Chondrocyte (in vitro differentiated cells): Measurements from ENCODE around the gene GFPT2. TPM values are rescaled to one million over a fixed set of nuclear protein-coding genes. Genes with fewer than 3 reads are reported as not detected.

Source experiments
- DNase-seq: peaks from one replicate; pipeline ENCODE4 v3.0.0; 2021; ENCODE audit warnings: mixed read lengths, low spot score
- H3K27ac Mint-ChIP-seq: one replicate; pipeline ENCODE4 v1.8.0; 2021; ENCODE audit warnings: mild to moderate bottlenecking, moderate library complexity, mixed read lengths; ENCODE audit not compliant: unreplicated experiment
- H3K27me3 Mint-ChIP-seq: 2 replicates; pipeline ENCODE4 v1.8.0; 2021; ENCODE audit warnings: low read depth, mixed read lengths
- H3K36me3 Mint-ChIP-seq: 2 replicates; pipeline ENCODE4 v1.8.0; 2021; ENCODE audit warnings: low read depth, mixed read lengths
- H3K4me1 Mint-ChIP-seq: 2 replicates; pipeline ENCODE4 v1.8.0; 2021; ENCODE audit warnings: low read depth, mild to moderate bottlenecking, mixed read lengths
- H3K4me3 Mint-ChIP-seq: one replicate; pipeline ENCODE4 v1.8.0; 2021; ENCODE audit warnings: mild to moderate bottlenecking, moderate library complexity, mixed read lengths; ENCODE audit not compliant: unreplicated experiment
- H3K9me3 Mint-ChIP-seq: 2 replicates; pipeline ENCODE4 v1.8.0; 2021; ENCODE audit warnings: low read depth, mixed read lengths
- total RNA-seq: library from RNA; stranded (reverse); gene quantifications from 3 replicates; pipeline ENCODE4 v1.2.1, GENCODE V29; 2021
- TF ChIP-seq, protein P1 (sequence below): fragments of 200-600 bp; sonication (generic); IDR thresholded peaks from 2 replicates; pipeline ENCODE4 v1.5.0; 2021; ENCODE audit warnings: antibody characterized with exemption, mild to moderate bottlenecking, moderate library complexity

Gene GFPT2
- total RNA-seq, 1 donor from 2014 or later, result 16.8 TPM

DNA sequence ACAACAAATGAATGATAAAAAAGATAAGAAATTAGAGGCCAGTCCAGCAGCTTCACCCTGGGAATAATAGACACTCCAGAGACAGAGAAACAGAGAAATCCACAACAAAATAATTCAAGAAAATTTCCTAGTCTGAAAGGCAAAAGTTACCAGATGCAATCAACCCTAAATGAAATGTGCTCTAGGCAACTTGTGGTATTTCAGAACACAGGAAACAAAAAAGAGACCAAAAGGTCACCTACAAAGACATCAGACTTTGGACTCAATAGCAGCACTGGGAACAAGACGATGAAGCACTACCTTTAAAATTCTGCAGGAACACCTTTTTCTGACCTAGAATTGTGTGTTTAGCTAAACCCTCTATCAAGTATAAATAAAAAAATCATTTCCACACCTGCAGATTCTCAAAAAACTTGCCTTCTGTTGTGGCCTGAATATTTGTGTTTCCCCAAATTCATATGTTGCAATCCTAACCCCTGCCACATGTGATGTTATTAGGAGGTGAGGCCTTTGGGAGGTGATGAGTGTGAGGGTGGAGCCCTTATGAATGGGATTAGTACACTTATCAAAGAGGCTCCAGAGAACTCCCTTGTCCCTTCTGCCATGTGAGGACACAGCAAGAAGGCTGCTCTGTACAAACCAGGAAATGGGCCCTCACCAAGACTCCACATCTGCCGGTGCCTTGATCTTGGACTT is 55.4 kb downstream of the GFPT2 start:
- Mint-ChIP-seq H3K4me3 (no peak overlapping the region), H3K27me3 (no peaks in the 10 kb centered on the region), H3K9me3 (no peaks in the 10 kb centered on the region), H3K27ac (peak overlapping the region; percentile 20), H3K4me1 (peaks cover 10% of the 10 kb centered on the region), H3K36me3 (peaks cover 5% of the 10 kb centered on the region)
- no peak for DNase-seq
- TF ChIP-seq, protein P1, sequence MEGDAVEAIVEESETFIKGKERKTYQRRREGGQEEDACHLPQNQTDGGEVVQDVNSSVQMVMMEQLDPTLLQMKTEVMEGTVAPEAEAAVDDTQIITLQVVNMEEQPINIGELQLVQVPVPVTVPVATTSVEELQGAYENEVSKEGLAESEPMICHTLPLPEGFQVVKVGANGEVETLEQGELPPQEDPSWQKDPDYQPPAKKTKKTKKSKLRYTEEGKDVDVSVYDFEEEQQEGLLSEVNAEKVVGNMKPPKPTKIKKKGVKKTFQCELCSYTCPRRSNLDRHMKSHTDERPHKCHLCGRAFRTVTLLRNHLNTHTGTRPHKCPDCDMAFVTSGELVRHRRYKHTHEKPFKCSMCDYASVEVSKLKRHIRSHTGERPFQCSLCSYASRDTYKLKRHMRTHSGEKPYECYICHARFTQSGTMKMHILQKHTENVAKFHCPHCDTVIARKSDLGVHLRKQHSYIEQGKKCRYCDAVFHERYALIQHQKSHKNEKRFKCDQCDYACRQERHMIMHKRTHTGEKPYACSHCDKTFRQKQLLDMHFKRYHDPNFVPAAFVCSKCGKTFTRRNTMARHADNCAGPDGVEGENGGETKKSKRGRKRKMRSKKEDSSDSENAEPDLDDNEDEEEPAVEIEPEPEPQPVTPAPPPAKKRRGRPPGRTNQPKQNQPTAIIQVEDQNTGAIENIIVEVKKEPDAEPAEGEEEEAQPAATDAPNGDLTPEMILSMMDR, result no peak

DNA sequence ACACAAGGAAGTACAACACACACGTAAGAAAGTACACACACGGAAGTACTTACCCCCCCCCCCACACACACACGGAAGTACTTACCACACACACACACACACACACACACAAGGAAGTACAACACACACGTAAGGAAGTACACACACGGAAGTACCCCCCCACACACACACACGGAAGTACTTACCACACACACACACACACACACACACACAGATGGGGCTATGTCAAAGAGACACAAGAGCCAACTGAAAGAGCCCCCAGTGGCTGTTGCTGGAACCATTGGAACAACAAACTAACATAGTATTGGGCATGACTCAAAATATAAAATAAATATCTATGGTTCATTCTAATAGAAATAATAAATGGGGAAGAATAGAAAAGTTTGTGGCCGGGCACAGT is 56.4 kb downstream of the GFPT2 start:
- H3K4me3 Mint-ChIP-seq, result no peak overlapping the region
- DNase-seq, result no peak
- H3K36me3 Mint-ChIP-seq, result no peaks in the 10 kb centered on the region
- H3K4me1 Mint-ChIP-seq, result peaks cover 12% of the 10 kb centered on the region
- H3K9me3 Mint-ChIP-seq, result no peaks in the 10 kb centered on the region
- H3K27ac Mint-ChIP-seq, result no peak overlapping the region
- no peaks in the 10 kb centered on the region for H3K27me3 Mint-ChIP-seq
- TF ChIP-seq, protein P1, result no peak

GRCh38 chr5:180294913-180295555 is 58.1 kb downstream of the GFPT2 start:
- no peaks in the 10 kb centered on the region for H3K36me3 Mint-ChIP-seq
- TF ChIP-seq, protein P1, result no peak
- H3K27me3 Mint-ChIP-seq, result no peaks in the 10 kb centered on the region

GRCh38 chr5:180294411-180294810 is 58.7 kb downstream of the GFPT2 start:
- TF ChIP-seq, protein P1, result no peak
- no peaks in the 10 kb centered on the region for H3K36me3 Mint-ChIP-seq
- H3K27ac Mint-ChIP-seq, result no peak overlapping the region
- no peak overlapping the region for H3K4me3 Mint-ChIP-seq
- H3K27me3 Mint-ChIP-seq, result no peaks in the 10 kb centered on the region
- no peaks in the 10 kb centered on the region for H3K9me3 Mint-ChIP-seq
- H3K4me1 Mint-ChIP-seq, result peaks cover 24% of the 10 kb centered on the region
- no peak for DNase-seq

More at GRCh38 chr5:180294913-180295555, 58.1 kb downstream of the GFPT2 start:
- H3K4me1 Mint-ChIP-seq, result peaks cover 23% of the 10 kb centered on the region
- no peak overlapping the region for H3K27ac Mint-ChIP-seq
- H3K9me3 Mint-ChIP-seq, result no peaks in the 10 kb centered on the region
- H3K4me3 Mint-ChIP-seq, result no peak overlapping the region
- DNase-seq, result no peak

DNA sequence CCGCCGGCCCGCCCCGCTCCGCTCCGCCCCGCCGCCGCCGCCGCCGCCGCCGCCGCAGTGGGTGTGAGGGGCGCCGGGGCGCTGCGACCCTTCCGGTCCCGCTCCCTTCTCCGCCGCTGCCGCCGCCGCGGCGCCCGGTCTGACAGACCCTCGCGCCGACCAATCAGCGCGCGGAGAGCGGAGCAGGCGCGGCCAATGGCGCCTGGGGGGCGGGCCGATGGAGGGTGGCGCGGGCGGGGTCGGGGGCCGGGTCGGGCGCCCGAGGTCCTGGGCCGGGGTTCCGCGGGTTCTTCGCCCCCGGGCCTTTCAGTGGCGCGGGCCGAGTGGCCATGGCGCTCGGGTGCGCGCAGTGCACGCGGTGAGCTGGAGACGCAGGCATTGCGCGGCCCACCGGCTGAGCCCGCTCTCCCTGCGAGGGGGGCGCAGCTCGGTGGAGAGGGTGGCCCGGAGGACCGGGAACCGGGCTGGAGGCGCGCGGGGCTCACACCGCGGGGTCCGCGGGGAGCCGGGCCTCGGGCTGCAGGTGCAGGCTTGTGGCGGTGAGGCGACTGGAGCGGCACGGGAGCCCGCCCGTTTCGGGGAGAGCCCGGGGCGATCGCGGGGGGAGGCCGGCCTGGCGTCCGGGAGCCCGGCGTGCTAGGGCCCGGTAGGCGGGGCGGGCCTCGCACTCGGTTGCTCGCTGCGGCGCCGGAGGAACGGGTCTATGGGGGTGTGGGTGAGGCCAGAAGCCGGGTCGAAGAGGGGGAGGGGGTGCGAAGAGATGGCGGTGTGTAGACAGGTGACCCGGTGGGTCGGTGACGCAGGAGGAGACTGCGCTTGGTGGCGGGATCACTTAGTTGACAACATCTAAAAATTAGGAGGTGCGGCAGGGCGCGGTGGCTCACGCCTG is 60.9 kb downstream of the GFPT2 start, which contains the start of gene MAPK9:
MAPK9 (minus strand) TSS at position 141 of the 889 bp plus-strand sequence. CDS start 11,522 bp downstream, outside the sequence.
- TF ChIP-seq, protein P1, result peak; percentile 27
- no peaks in the 10 kb centered on the region for H3K9me3 Mint-ChIP-seq
- peaks cover 26% of the 10 kb centered on the region for H3K4me1 Mint-ChIP-seq
- peak within 1 kb of the TSS; percentile 83 for H3K4me3 Mint-ChIP-seq
- DNase-seq, result no peak
- H3K36me3 Mint-ChIP-seq, result no peaks in the 10 kb centered on the region
- H3K27me3 Mint-ChIP-seq, result no peaks in the 10 kb centered on the region
- H3K27ac Mint-ChIP-seq, result peak within 1 kb of the TSS; percentile 79
